Measurements from ENCODE around the gene PKHD1.

Gene PKHD1

GRCh38 chr6:51585264-51585663 is 502.1 kb downstream of the PKHD1 start:
- no peak for DNase-seq

- no peak for DNase-seq
Measured at GRCh38 chr6:51584163-51584562, 503.2 kb downstream of the PKHD1 start.

- no peak for DNase-seq
Measured at GRCh38 chr6:51578994-51579393, 508.4 kb downstream of the PKHD1 start.

- no peak for DNase-seq
Measured at GRCh38 chr6:51578362-51578761, 509.1 kb downstream of the PKHD1 start.

GRCh38 chr6:51574040-51574439 is 513.4 kb downstream of the PKHD1 start:
- no peak for DNase-seq

- DNase-seq = no peak
Measured at GRCh38 chr6:51571168-51571567, 516.2 kb downstream of the PKHD1 start.

- no peak for DNase-seq
Measured at GRCh38 chr6:51570168-51570921, 517.1 kb downstream of the PKHD1 start.

GRCh38 chr6:51569594-51569993 is 517.8 kb downstream of the PKHD1 start:
- DNase-seq = no peak

GRCh38 chr6:51568771-51569170 is 518.6 kb downstream of the PKHD1 start:
- DNase-seq = no peak

GRCh38 chr6:51565472-51565871 is 521.9 kb downstream of the PKHD1 start:
- DNase-seq = no peak

Measured in NCI-H187 (cell line).